Measurements from ENCODE around the gene HSD11B1.

- TF ChIP-seq CTCF (IDR thresholded peaks at IDR 0.05; ENCODE audit: borderline replicate concordance, extremely low read depth, low read length, poor library complexity, severe bottlenecking), result no peak
- no peak for TF ChIP-seq EZH2 (IDR thresholded peaks at IDR 0.05; ENCODE audit: borderline replicate concordance, low read depth, low read length, severe bottlenecking)
Observed at GRCh38 chr1:209708297-209708696, 3.7 kb downstream of the HSD11B1 start.

Measured in DND-41 (cell line).